Measurements from ENCODE around the gene SESTD1.
"Not testable (repeated sequence)": the region's sequence is repeated elsewhere in the genome, so short reads cannot be mapped to it uniquely, and the experiment has no call there.

SESTD1 gene

GRCh38 chr2:179268277-179268925 lies 3.8 kb upstream of the SESTD1 start:
- FAIRE-seq (peak; percentile 60), DNase-seq (ENCODE audit: insufficient read length, low spot score) (no peak)

GRCh38 chr2:179266271-179266670 lies 1.6 kb upstream of the SESTD1 start:
- DNase-seq (ENCODE audit: insufficient read length, low spot score) (no peak), FAIRE-seq (no peak)

GRCh38 chr2:179265082-179265510 lies 464 bp upstream of the SESTD1 start:
- FAIRE-seq: no peak
- DNase-seq (ENCODE audit: insufficient read length, low spot score): no peak

- peak; percentile 36 for FAIRE-seq
- no peak for DNase-seq (ENCODE audit: insufficient read length, low spot score)
Observed at GRCh38 chr2:179263446-179264367, 925 bp downstream of the SESTD1 start.

GRCh38 chr2:179263015-179263414 lies 1.6 kb downstream of the SESTD1 start:
- FAIRE-seq (no peak), DNase-seq (ENCODE audit: insufficient read length, low spot score) (no peak)

- no peak for DNase-seq (ENCODE audit: insufficient read length, low spot score)
- no peak for FAIRE-seq
Observed at GRCh38 chr2:179262077-179262660, 2.5 kb downstream of the SESTD1 start.

- FAIRE-seq: no peak
- no peak for DNase-seq (ENCODE audit: insufficient read length, low spot score)
Observed at GRCh38 chr2:179261151-179261825, 3.3 kb downstream of the SESTD1 start.

GRCh38 chr2:179260224-179260623 lies 4.4 kb downstream of the SESTD1 start:
- no peak for DNase-seq (ENCODE audit: insufficient read length, low spot score)
- FAIRE-seq: no peak

- DNase-seq (ENCODE audit: insufficient read length, low spot score) (no peak), FAIRE-seq (no peak)
Observed at GRCh38 chr2:179255129-179255528, 9.5 kb downstream of the SESTD1 start.

GRCh38 chr2:179253226-179253625 lies 11.4 kb downstream of the SESTD1 start:
- DNase-seq (ENCODE audit: insufficient read length, low spot score) (no peak), FAIRE-seq (no peak)

GRCh38 chr2:179252423-179252822 lies 12.2 kb downstream of the SESTD1 start:
- DNase-seq (ENCODE audit: insufficient read length, low spot score) (no peak), FAIRE-seq (no peak)

GRCh38 chr2:179251870-179252269 lies 12.8 kb downstream of the SESTD1 start:
- DNase-seq (ENCODE audit: insufficient read length, low spot score): no peak
- no peak for FAIRE-seq

GRCh38 chr2:179250848-179251504 lies 13.7 kb downstream of the SESTD1 start:
- FAIRE-seq (no peak), DNase-seq (ENCODE audit: insufficient read length, low spot score) (no peak)

GRCh38 chr2:179250095-179250494 lies 14.5 kb downstream of the SESTD1 start:
- DNase-seq (ENCODE audit: insufficient read length, low spot score) (no peak), FAIRE-seq (no peak)

GRCh38 chr2:179248024-179248348 lies 16.6 kb downstream of the SESTD1 start:
- FAIRE-seq (no peak), DNase-seq (ENCODE audit: insufficient read length, low spot score) (no peak)

GRCh38 chr2:179247318-179248023 lies 17.2 kb downstream of the SESTD1 start:
- FAIRE-seq: no peak

GRCh38 chr2:179245843-179246242 lies 18.8 kb downstream of the SESTD1 start:
- DNase-seq (ENCODE audit: insufficient read length, low spot score); FAIRE-seq: not testable (repeated sequence)

More at GRCh38 chr2:179247318-179248023, 17.2 kb downstream of the SESTD1 start:
- no peak for DNase-seq (ENCODE audit: insufficient read length, low spot score)

- no peak for DNase-seq (ENCODE audit: insufficient read length, low spot score)
- no peak for FAIRE-seq
Observed at GRCh38 chr2:179243046-179243445, 21.6 kb downstream of the SESTD1 start.

GRCh38 chr2:179240481-179241451 lies 23.9 kb downstream of the SESTD1 start:
- no peak for FAIRE-seq
- DNase-seq (ENCODE audit: insufficient read length, low spot score): no peak

All from HTR-8/SVneo (cell line).